GM12878 (cell line): ENCODE results near the gene TCF25.

Source experiments
- CTCF ChIP-seq, 3 experiments: IDR thresholded peaks in 2 of 3; conservative IDR thresholded peaks in 1 of 3; 2 replicates each; pipeline ENCODE4 v1.5.1; 2011; ENCODE audit warnings: low read depth in 3 of 3, low read length in 3 of 3, mild to moderate bottlenecking in 3 of 3, control low read depth in 2 of 3, moderate library complexity in 2 of 3, inconsistent platforms in 1 of 3, mixed read lengths in 1 of 3; ENCODE audit not compliant: control insufficient read depth in 2 of 3, insufficient read depth in 1 of 3; ENCODE audit errors: extremely low read depth in 1 of 3
- HDAC6 ChIP-seq: fragments of 200-600 bp; sonication (generic); IDR thresholded peaks from one replicate; pipeline ENCODE4 v1.8.0; 2017; ENCODE audit warnings: antibody characterized with exemption; ENCODE audit not compliant: unreplicated experiment
- IKZF2 ChIP-seq, 2 experiments: fragments of 450-650 bp; IDR thresholded peaks; 2 replicates each; pipeline ENCODE4 v1.6.1; 2017; ENCODE audit warnings: mild to moderate bottlenecking in 2 of 2, moderate library complexity in 2 of 2
- JUNB ChIP-seq: IDR thresholded peaks from 2 replicates; pipeline ENCODE4 v1.6.1; 2016; ENCODE audit warnings: antibody characterized with exemption, mild to moderate bottlenecking
- POLR2AphosphoS5 ChIP-seq: IDR thresholded peaks from 2 replicates; pipeline ENCODE4 v1.6.1; 2011; ENCODE audit warnings: mild to moderate bottlenecking, low read length, inconsistent platforms
- RCOR1 ChIP-seq: conservative IDR thresholded peaks from 2 replicates; pipeline ENCODE4 v1.6.1; 2012; ENCODE audit warnings: low read depth, low read length, improper control_type of control experiment
- YY1 ChIP-seq: IDR thresholded peaks from 2 replicates; pipeline ENCODE4 v1.6.1; 2011; ENCODE audit warnings: low read depth, mild to moderate bottlenecking, low read length

GRCh38 chr16:89905511-89906139, 32.2 kb downstream of the TCF25 start:
- TF ChIP-seq HDAC6, result no peak
- no peak for TF ChIP-seq JUNB
- no peak for TF ChIP-seq CTCF (IDR thresholded peaks at IDR 0.05 in 2 of 3, conservative IDR thresholded peaks at IDR 0.05 in 1 of 3; ENCODE audit: control insufficient read depth in 2 of 3, extremely low read depth in 1 of 3, insufficient read depth in 1 of 3, low read depth in 3 of 3, low read length in 3 of 3)
- TF ChIP-seq RCOR1, result no peak
- TF ChIP-seq POLR2AphosphoS5, result no peak
- no peak for TF ChIP-seq IKZF2 (IDR thresholded peaks at IDR 0.05)
- no peak for TF ChIP-seq YY1
